NCI-H1048 (cell line): Measurements from ENCODE around the gene LGI4.

Source experiments
- DNase-seq: peaks from one replicate; lab custom pipeline; 2025; lab: John Stamatoyannopoulos, UW

Gene LGI4

DNA sequence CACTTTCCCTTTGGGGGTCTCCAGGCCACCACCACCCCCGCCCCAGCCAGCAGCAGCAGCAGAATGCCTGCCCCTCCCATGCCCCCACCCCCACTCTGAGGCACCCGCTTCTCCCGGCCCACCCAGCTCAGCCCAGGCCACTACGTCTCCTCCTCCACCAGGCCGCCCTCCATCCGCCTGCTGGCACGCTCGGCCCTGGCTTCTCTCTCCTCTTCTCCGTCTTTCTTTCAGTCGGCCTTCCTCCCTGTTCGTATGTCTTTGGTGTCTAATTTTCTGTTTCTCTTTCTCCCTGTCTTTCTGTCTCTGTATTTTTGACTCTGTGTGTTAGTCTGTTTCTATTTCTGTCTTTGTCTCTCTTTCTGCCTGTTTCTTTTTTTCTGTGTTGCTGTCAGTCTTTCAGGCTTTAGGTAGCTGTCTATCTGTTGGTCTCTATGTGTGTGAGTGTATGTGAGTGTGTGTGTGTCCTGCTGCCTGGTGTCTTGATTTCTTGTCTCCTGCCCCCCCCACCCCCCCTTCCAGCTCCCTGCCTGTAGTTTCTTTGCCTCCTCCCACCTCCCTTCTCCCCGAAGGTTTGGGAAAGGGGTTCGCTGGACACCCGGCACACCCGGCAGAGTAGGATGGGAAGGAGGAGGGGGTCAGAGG is at the start of gene LGI4:
LGI4 (minus strand) TSS at position 459 of the 642 bp plus-strand sequence; CDS start at position 80, 379 bp downstream.
- no peak for DNase-seq

DNA sequence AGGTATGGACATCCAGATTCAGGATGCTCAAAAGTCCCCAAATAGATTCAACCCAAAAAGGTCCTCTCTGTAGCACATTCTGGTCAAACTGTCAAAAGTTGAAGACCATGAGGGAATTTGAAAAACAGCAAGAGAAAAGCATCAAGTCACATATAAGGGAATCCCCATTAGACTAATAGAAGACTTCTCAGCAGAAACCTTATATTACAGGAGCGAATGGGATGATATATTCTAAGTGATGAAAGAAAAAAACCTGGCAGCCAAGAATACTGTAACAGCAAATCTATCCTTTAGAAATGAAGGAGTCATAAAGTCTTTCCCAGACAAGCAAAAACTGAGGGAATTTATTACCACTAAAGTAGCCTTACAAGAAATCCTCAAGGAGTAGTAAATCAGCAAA is 49.4 kb upstream of the LGI4 start:
- DNase-seq = no peak

DNA sequence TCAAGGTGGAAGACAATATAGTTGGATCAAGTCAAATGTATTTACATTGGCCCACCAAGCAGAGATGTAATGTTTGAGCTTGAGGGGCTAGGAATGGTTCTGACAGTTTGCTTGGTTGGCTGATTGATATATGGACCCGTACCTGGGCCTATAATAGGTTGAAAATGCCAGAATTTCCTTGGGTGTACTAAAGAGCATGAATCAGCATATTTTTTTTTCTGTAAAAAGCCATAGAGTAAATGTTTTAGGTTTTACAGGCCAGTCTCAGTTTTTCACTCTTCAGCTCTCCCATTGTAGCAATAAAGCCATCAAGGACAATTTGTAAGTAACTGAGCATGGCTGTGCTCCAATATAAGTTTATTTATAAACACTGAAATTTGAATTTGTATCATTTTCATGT is 46.5 kb upstream of the LGI4 start:
- no peak for DNase-seq

DNA sequence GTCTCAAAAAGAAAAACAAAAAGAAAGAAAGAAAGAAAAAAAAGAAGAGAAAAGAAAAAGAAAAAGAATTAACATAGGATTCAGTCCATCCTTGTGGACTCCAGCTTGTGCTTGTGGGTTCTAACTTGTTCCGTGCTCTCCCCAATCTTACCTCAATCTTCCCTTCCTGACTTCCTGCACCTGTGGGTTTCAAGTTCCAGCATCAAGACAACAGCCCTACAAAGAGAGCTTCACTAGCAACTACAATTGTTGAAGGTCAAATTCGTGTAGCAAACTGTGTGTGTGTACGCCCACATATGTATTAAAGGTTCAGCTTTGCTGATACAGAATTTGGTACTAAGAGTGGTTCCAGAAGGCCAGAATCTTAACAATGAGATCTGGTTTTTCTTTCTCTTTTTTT is 45.0 kb upstream of the LGI4 start:
- DNase-seq = no peak

DNA sequence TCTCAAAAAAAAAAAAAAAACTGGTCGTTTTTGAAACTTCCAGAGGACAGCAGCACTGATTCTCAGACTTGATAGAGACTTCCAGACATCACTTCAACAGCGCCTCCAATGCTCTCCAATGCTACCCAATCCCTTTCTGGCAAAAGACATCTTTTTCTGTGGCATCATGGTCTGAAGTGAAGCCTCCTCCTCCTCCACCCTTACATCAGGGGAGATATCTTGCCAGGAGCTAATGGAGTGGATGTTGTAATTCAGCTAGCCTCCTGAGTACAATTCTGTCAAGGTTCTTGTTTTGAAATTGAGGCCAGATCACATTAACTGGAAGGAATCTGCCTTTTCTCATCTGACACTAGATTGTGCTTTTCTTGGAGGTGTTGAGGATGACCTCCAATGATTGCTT is 43.8 kb upstream of the LGI4 start:
- no peak for DNase-seq

DNA sequence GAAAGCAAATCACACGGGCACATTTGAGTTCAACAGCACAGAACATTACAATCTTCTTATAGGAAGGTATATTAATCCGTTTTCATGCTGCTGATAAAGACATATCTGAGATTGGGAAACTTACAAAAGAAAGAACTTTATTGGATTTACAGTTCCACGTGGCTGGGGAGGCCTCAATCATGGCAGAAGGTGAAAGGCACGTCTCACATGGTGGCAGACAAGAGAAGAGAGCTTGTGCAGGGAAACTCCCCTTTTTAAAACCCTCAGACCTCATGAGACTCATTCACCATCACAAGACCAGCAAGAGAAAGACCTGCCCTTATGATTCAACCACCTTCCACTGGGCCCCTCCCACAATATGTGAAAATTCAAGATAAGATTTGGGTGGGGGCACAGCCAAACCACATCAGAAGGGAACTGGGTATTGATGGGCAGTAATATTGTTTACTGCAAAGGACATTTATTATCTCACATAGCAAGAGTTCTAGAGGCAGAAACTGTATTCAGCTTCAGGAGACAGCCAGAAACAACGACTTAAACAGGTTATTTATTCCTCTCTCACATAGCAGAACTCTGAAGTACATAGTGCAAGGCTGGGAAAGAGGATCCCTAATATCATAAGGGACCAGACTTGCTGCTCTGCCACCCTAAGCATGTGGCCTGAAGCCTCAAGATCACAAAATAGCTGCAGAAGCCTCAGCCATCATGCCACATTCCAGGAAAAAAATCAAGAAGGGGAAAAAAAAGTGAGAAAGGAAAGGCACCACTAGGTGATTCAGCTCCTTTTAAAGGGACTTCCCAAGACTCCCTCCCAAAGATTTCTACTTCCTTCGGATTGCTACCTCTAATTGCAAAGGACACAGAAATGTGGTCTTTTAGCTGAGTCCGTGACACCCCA is 42.8 kb upstream of the LGI4 start:
- no peak for DNase-seq

DNA sequence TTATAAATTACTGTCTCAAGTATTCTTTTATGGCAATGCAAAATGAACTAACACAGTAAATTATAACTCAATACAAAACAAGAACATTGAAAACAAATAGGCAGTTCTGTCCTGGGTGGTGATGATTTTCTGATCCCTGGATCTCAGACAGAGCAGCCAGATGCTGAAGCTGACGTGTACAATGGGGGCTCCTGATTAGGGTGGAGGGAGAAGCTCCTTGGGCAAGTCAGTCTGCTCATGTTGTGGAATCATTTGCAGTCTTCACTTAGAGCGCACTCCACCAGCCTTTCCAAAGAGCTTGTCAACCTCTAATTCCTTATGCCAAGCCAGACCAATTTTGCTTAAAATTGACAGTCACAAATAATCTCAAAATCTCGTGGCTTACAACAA is 41.3 kb upstream of the LGI4 start:
- no peak for DNase-seq

DNA sequence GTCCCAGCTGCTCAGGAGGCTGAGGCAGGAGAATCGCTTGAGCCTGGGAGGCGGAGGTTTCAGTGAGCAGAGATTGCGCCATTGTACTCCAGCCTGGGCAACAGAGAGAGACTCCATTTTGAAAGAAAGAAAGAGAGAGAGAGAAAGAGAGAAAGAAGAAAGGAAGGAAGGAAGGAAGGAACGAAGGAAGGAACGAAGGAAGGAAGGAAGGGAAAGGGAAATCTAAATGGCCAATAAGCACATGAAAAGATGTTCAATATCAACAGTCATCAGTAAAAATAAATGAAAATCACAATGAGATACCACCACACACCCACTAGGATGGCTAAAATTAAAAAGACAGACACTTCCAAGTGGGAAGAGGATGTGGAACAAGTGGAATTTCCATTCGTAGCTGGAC is 39.4 kb upstream of the LGI4 start:
- DNase-seq = no peak

DNA sequence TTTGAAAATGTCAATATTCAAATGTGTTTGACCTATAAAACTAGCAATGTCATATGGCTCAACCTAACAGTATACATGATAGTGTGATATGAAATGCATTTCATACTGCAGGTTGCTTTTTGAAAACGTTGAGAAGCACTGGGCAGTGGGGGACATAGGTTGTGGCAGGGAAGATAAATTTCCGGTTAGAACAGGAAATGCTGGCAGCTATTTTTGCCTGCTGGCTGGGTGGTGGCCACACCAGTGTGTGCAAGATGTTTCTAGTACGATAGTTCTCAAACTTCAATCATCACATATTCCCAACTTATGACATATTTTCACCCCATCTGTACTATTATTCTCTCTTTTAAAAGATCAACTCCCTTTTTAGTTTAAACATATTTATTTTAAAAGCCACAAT is 36.9 kb upstream of the LGI4 start:
- no peak for DNase-seq

DNA sequence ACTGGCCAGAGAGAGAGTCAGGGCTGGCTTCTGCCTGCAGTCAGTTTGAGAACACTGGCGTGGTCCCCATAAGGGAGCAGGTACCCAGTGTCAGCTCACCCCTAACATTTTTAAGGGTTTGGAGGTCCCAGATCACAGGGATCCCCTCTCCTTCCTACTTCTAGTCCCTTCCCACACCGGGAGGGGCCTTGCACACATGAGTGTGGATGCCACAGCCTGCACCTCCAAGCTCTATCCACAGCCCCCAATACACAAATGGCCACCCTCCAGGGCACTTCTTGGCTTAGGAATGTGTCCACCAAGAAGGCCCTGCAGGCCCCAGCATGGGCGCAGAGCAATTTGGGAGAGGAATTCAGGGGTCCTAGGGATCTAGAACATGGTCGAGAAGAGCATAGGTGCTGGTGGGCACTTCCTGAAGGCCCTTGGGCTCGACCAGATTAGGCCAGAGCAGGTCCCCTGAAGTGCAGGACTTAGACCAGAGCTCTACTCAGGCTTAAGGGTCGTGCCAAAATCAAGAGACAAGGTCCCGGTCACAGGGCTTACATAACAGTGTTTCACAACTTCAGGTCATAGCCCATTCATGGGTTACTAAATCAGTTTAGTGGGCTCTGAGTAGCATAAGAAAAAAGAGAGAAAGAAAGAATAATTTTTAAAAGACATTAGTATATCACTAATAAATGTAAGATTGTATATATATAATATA is 35.7 kb upstream of the LGI4 start:
- DNase-seq = no peak

DNA sequence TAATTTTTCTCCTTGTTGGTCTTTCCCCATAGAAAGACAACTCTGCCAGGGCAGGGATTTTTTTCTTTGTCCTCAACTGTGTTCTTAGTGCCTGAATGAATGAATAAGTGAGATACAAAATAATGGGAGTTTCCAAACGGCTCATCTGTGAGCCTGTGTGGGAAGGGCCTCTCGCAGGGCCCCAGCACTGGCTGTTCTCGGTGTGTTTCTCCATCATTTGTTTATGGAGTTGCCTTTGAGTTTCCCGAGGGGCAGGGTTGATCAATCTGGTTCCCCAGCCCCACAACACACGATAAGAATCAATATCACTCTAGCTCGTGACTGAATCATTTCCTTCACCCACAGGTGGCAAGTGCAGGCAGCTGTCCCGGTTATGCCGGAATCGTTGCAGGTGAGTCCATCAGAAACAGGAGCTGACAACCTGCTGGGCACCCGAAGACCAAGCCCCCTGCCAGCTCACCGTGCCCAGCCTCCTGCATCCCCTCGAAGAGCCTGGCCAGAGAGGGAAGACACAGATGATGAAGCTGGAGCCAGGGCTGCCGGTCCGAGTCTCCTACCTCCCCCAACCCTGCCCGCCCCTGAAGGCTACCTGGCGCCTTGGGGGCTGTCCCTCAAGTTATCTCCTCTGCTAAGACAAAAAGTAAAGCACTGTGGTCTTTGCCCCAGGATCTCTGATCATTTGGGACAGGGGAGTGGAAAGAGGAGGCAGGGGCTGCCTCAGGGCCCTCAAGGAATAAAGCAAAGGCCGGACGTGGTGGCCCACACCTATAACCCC is 34.5 kb upstream of the LGI4 start:
- DNase-seq = no peak

DNA sequence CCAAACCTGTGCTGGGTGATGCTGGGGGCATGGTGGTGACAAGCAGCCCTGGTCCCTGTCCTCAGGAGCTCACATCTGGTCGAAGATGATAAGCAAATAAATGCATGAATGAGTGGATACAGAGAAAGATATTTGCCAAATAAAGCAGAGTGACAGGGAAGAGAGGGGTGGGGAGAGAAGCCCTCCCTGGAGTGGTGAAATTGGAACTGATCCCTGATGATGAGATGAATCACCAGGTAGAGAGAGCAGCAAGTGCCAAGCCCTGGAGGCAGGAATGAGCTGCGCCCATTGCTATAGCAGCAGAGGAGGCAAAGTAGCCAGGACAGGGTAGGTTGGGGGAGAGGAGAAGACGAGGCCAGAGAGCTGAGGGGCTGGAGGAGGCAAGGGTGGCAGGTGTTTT is 33.3 kb upstream of the LGI4 start:
- DNase-seq = no peak

DNA sequence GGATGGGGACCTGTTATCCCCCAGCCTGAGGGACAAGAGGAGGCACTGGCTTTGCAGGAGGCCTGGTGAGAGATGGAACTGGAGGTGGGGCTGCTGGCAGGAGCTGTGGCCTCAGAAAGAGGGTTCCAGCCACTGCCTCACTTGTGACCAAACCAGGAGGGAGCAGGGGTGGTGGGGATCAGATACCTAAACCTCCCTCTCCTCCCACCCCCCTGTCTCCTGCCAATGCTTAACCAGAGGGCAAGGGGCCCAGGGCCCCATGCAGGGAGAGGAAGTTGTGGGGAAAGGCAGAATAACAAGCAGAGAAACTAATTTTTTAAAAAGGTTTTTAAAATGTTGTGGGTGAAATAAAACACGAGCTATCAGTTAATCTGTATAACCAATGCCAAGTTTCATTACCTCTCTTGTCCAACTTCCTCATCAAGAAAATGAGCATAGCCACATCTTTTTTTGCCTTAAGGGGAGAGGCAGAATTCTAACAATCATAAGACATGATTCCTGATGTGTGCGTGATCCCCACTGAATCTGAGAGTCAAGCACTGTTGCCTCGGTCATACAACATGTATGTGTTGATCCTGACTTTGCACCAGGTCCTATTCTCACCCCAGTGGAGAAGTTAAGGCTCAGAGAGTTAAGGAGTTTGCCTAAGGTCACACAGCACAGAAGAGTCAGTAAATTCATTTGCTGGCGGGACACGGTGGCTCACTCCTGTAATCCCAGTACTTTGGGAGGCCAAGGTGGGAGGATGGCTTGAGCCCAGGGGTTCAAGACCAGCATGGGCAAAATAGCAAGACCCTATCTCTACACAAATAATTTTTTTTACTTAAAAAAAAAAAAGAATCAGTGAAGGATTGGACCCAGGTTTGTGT is 32.6 kb upstream of the LGI4 start:
- DNase-seq = no peak

DNA sequence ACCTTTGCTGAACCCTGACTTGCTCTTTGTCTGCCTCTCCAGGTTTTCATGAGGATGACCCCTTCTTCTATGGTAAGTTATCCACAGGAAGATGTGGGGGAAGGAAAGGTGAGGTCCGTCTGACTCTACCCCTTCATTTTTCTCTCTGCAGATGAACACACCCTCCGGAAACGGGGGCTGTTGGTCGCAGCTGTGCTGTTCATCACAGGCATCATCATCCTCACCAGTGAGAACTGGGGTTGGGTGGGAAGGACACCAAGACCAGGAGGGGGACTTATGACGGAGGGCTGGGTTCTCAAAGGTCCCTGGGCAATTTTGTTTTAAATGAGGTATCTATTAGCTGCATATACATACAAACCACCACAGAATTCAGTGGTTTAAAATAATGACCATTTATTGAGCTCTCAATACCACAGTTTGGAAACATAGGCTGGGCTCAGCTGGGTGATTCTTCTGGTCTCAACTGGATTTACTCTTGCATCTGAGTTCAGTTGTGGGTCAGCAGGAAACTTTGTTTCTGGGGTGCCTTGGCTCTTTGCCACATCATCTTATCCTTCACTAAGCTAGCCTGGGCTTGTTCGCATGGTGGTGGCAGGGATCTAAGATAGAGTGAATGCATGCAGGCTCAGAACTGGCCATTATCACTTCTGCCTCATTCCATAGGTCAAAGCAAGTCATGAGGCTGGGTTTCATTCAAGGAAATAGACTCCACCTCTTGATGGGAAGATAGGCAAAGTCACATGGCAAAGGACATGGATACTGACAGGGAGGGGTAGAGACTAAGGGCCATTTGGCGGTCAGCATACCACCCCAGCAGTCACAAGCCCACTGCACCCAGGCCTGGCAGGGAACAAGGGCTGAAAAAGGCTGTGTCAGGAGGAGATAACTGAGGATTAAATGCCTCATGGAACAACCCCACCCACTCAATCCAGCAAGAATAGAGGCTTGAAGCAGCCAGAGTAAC is 31.5 kb upstream of the LGI4 start:
- DNase-seq = no peak

DNA sequence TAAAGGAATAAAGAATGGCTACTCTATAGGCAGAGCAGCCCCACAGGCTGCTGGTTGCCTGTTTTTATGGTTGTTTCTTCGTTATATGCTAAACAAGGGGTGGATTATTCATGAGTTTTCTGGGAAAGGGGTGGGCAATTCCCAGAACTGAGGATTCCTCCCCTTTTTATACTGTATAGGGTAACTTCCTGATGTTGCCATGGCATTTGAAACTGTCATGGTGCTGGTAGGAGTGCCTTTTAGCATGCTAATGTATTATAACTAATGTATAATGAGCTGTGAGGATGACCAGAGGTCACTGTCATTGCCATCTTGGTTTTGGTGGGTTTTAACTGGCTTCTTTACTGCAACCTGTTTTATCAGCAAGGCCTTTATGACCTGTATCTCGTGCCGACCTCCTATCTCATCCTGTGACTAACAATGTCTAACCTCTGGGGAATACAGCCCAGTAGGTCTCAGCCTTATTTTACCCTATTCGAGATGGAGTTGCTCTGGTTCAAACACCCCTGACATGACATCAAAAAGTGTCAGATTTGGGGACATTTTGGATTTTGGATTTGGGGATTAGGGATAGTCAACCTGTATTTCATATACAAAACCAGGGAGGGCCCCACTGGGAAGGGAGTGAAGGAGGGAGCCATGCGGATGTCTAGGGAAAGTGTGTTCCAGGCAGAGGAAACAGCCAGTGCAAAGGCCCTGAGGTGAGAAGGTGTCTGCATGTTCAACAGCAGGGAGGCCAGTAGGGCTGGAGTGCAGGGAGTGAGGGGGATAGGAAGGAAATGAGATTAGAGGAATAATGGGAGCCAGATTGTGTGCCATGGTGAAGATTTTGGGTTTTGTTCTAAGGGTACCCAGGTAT is 30.6 kb upstream of the LGI4 start:
- DNase-seq = no peak

DNA sequence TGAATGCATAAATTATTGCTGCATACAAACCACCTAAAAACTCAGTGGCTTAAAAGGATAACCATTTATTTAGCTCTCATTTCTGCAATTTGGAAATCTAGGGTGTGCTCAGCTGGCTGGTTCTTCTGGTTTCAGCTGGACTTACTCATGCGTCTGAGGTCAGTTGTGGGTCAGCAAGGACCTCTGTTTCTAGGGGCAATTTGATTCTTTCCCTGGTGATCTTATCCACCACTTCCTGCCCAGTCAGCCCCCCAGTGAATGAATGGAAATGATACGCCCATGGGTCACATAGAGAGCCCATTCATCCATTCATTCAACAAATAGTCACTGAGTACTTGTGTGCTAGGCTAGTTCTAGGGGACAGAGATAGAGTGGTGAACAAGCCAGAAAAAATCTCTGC is 29.6 kb upstream of the LGI4 start:
- DNase-seq = no peak

DNA sequence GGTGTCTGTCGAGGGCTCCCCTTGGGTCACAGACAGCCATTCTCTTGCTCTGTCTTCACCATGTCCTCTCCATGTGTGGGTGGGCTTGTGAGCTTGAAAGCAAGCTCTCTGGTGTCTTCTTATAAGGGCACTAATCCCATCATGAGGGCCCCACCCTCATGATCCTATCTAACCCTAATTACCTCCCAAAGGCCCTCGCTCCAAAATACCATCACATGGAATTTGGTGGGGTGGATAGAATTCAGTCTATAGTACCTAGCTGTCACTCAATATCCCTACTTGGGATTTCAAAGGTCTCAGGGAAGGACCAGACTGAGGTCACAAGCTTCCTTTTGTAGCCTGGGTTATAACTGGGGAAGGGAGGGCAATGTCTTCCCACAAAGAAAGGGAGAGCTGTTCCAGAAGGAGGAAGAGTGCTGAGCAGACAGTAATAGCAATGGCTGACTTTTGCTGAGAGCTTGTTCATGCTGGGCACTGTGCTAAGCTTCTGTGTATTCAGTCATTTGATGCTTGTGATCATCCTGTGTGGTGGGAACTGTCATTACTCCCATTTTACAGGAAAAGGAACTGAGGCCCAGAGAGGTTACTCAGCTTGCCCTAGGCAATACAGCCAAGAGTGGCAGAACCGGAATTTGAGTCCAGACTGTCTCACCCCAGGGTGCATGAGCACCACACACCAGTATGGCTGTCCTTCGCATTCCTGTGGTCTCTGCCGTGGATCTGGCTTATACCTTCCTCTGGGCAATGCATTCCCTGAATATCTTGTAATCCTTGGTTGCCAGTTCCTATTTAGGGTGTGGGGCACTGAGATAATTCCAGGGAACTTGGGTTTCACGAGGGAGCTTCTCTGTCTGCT is 27.8 kb upstream of the LGI4 start:
- no peak for DNase-seq

DNA sequence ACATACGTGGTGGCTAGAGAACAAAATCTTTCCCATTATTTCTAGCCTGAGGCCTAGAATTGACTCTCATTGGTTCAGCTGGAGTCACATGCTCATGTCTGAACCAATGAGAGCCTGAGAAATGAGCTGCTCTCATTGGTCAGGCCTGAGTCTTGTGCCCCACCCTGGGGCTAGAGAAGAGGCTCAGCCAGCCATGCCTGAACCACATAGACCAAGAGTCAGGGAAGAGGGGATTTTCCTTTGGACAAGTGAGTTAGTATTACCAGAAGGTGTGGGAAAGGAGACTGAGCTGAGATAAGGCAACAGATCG is 26.5 kb upstream of the LGI4 start:
- no peak for DNase-seq
